ENCODE data around the gene MUC16.

Gene MUC16

GRCh38 chr19:9000933-9001332 is 9.3 kb downstream of the MUC16 start:
- DNase-seq = no peak

- no peak for DNase-seq
Measured at GRCh38 chr19:8988204-8988603, 22.0 kb downstream of the MUC16 start.

- no peak for DNase-seq
Measured at GRCh38 chr19:8986296-8986695, 23.9 kb downstream of the MUC16 start.

GRCh38 chr19:8973501-8974091 is 36.6 kb downstream of the MUC16 start:
- no peak for DNase-seq

GRCh38 chr19:8965887-8966286 is 44.3 kb downstream of the MUC16 start:
- DNase-seq = no peak
